C1 segment of cervical spinal cord (tissue), 14 donors: Measurements from ENCODE around the gene LPAR3.

ENCODE experiments used
- DNase-seq, 14 donors: peaks; one replicate each; lab custom pipeline; 2025; lab: John Stamatoyannopoulos, UW

LPAR3 gene

GRCh38 chr1:84827976-84828375 is 65.0 kb downstream of the LPAR3 start:
- DNase-seq: no peak

- DNase-seq: no peak
These were observed 65.5 kb downstream of the LPAR3 start for GRCh38 chr1:84827555-84827954.

- no peak for DNase-seq
These were observed 67.8 kb downstream of the LPAR3 start for GRCh38 chr1:84825161-84825560.

- peak in 1 of 14 donors; percentile 90 for DNase-seq
These were observed 69.0 kb downstream of the LPAR3 start for GRCh38 chr1:84823991-84824390.

GRCh38 chr1:84823511-84823910 is 69.5 kb downstream of the LPAR3 start:
- DNase-seq: no peak

GRCh38 chr1:84810343-84810742 is 82.7 kb downstream of the LPAR3 start:
- no peak for DNase-seq

- DNase-seq: no peak
These were observed 84.0 kb downstream of the LPAR3 start for GRCh38 chr1:84809023-84809422.

- DNase-seq: no peak
These were observed 89.4 kb downstream of the LPAR3 start for GRCh38 chr1:84803604-84804003.

- DNase-seq: no peak
These were observed 90.3 kb downstream of the LPAR3 start for GRCh38 chr1:84802567-84803232.

GRCh38 chr1:84800090-84801073 is 92.6 kb downstream of the LPAR3 start:
- no peak for DNase-seq

GRCh38 chr1:84797603-84798002 is 95.4 kb downstream of the LPAR3 start:
- DNase-seq: no peak

GRCh38 chr1:84795966-84796600 is 96.9 kb downstream of the LPAR3 start:
- no peak for DNase-seq

- no peak for DNase-seq
These were observed 97.8 kb downstream of the LPAR3 start for GRCh38 chr1:84795213-84795612.

- no peak for DNase-seq
These were observed 100.6 kb downstream of the LPAR3 start for GRCh38 chr1:84792421-84792820.

GRCh38 chr1:84789014-84789413 is 104.0 kb downstream of the LPAR3 start:
- no peak for DNase-seq

- peak in 1 of 14 donors; percentile 15 for DNase-seq
These were observed 107.6 kb downstream of the LPAR3 start for GRCh38 chr1:84785271-84786036.

- DNase-seq: no peak
These were observed 110.1 kb downstream of the LPAR3 start for GRCh38 chr1:84782881-84783280.

- peak in 7 of 14 donors; percentile 5 to 33 (median 21) for DNase-seq
These were observed 110.8 kb downstream of the LPAR3 start for GRCh38 chr1:84781946-84782771.

GRCh38 chr1:84780000-84780716 is 112.8 kb downstream of the LPAR3 start:
- peak in 5 of 14 donors; percentile 9 to 61 (median 31) for DNase-seq

- no peak for DNase-seq
These were observed 116.4 kb downstream of the LPAR3 start for GRCh38 chr1:84776639-84777038.
